Lower lobe of right lung (tissue), 2 donors: Measurements from ENCODE around the gene SLC27A5. TPM values are rescaled to one million over a fixed set of nuclear protein-coding genes. Genes with fewer than 3 reads are reported as not detected.
A peak's percentile ranks its signal among the peaks of the same experiment; 100 is the strongest.
"Not testable (repeated sequence)": the region's sequence is repeated elsewhere in the genome, so short reads cannot be mapped to it uniquely, and the experiment has no call there.

Experiments
- ATAC-seq, 2 donors: fragments of 200-7000 bp; cut with Tn5 transposase; one replicate each; pipeline ENCODE4 v1.9.1; 2020 to 2022; ENCODE audit warnings: mild to moderate bottlenecking in 2 of 2, moderate library complexity in 2 of 2
- DNase-seq: peaks from one replicate; pipeline ENCODE4 v3.0.0-alpha.2; 2020
- H3K27ac ChIP-seq: fragments of 200-600 bp; one replicate; pipeline ENCODE4 v1.8.0; 2022
- H3K27me3 ChIP-seq: fragments of 200-600 bp; one replicate; pipeline ENCODE4 v1.8.0; 2022; ENCODE audit warnings: low read depth
- H3K36me3 ChIP-seq: fragments of 200-600 bp; one replicate; pipeline ENCODE4 v1.8.0; 2022; ENCODE audit warnings: mild to moderate bottlenecking
- H3K4me1 ChIP-seq: fragments of 200-600 bp; one replicate; pipeline ENCODE4 v1.8.0; 2022
- H3K4me3 ChIP-seq: fragments of 200-600 bp; one replicate; pipeline ENCODE4 v1.8.0; 2022; ENCODE audit warnings: mild to moderate bottlenecking
- H3K9me3 ChIP-seq: fragments of 200-600 bp; one replicate; pipeline ENCODE4 v1.8.0; 2022
- intact Hi-C: fragments of 100-400 bp; cut with DNase I; formaldehyde crosslinking; loops from one replicate; pipeline ENCODE4 v1.11.0; 2022
- total RNA-seq: library from RNA; stranded (reverse); fragmentation: NEBNext Ultra II Directional; extraction: Animal tissue kit (Norgen Biotek cat#: 25700); gene quantifications from one replicate; pipeline ENCODE4 v1.2.1, GENCODE V29; 2021
- TF ChIP-seq, protein P1 (sequence below): fragments of 200-600 bp; IDR thresholded peaks from one replicate; pipeline ENCODE4 v1.8.0; 2022; ENCODE audit warnings: antibody characterized with exemption, mild to moderate bottlenecking
- donor health status: DM: no; HTN: yes; CAD: no; lungs with severe emphysema.

SLC27A5 gene
- total RNA-seq, 1 donor from 2014 or later: 6.6 TPM

DNA sequence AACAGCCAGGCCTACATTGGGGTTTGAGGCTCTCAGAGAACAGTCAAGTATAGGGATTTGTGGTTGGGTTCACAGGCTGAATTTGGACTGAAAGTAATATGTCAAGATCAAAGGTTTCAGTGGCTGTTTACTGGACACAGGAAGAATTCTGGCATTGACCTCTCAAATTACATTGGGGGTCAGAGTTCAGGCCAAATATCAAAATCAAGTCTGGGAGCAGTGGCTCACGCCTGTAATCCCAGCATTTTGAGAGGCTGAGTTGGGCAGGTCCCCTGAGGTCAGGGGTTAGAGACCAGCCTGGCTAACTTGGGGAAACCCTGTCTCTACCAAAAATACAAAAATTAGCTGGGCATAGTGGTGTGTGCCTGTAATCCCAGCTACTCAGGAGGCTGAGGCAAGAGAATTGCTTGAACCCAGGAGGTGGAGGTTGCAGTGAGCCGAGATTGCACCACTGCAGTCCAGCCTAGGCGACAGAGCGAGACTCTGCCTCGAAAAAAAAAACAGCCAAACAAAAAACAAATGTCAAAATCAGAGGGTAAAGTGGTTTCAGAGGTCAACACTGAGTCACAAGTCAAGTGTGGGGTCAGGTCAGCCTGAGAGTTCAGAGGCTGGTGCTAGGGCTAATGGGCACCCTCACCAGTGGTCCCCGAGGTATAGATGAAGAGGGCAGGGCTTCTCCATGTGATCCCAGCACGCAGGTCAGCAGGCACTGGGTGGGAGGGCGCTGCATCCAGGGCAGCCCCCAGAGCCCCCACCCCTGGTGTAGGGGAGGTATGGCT, 1.5 kb downstream of the SLC27A5 start:
- ATAC-seq (no peak), DNase-seq (no peak)
- Histone ChIP-seq H3K27ac (no peak overlapping the region), H3K9me3 (peaks cover 7% of the 10 kb centered on the region), H3K4me1 (peaks cover 15% of the 10 kb centered on the region), H3K36me3 (no peaks in the 10 kb centered on the region), H3K4me3 (no peak overlapping the region), H3K27me3 (no peaks in the 10 kb centered on the region)
- TF ChIP-seq, protein P1, sequence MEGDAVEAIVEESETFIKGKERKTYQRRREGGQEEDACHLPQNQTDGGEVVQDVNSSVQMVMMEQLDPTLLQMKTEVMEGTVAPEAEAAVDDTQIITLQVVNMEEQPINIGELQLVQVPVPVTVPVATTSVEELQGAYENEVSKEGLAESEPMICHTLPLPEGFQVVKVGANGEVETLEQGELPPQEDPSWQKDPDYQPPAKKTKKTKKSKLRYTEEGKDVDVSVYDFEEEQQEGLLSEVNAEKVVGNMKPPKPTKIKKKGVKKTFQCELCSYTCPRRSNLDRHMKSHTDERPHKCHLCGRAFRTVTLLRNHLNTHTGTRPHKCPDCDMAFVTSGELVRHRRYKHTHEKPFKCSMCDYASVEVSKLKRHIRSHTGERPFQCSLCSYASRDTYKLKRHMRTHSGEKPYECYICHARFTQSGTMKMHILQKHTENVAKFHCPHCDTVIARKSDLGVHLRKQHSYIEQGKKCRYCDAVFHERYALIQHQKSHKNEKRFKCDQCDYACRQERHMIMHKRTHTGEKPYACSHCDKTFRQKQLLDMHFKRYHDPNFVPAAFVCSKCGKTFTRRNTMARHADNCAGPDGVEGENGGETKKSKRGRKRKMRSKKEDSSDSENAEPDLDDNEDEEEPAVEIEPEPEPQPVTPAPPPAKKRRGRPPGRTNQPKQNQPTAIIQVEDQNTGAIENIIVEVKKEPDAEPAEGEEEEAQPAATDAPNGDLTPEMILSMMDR: no peak
- intact Hi-C loops: no loop called here

DNA sequence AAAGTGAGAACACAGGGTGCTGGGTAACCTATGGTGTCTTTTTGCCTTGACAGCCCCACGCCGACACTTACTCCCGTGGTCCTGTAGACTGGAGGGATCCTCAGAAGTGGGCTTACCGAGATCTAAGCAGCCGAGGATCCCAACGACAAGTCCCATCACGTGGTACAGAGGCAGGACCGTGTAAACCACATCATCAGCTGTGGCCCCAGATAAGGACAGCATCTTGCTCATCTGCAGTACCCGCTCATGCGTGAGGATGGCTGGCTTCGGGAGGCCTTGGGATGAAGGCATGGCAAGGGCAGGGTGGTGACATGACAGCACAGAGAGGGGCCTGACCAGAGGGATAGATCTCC, 2.1 kb downstream of the SLC27A5 start:
- Histone ChIP-seq H3K36me3 (no peaks in the 10 kb centered on the region), H3K4me3 (no peak overlapping the region), H3K27me3 (no peaks in the 10 kb centered on the region), H3K27ac (no peak overlapping the region), H3K4me1 (peaks cover 14% of the 10 kb centered on the region), H3K9me3 (peaks cover 7% of the 10 kb centered on the region)
- intact Hi-C loops: no loop called here
- ATAC-seq: no peak
- no peak for DNase-seq
- TF ChIP-seq, protein P1: no peak

DNA sequence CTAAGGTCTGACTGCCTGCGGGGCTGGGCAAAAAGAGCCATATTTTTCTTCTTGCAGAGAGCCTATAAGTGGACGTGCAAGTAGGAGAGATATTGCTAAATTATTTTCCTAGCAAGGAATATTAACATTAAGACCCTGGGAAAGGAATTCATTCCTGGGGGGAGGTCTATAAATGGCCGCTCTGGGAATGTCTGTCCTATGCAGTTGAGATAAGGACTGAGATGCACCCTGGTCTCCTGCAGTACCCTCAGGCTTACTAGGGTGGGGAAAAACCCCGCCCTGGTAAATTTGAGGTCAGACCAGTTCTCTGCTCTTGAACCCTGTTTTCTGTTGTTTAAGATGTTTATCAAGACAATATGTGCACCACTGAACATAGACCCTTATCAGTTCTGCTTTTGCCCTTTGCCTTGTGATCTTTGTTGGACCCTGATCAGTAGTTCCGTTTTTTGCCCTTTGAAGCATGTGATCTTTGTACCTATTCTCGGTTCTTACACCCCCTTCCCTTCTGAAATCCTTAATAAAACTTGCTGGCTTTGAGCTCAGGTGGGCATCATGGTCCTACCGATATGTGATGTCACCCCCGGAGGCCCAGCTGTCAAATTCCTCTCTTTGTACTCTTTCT, 4.1 kb downstream of the SLC27A5 start:
- ATAC-seq, H3K27me3 ChIP-seq, H3K27ac ChIP-seq, H3K36me3 ChIP-seq, H3K4me1 ChIP-seq, H3K9me3 ChIP-seq, DNase-seq, H3K4me3 ChIP-seq, intact Hi-C loops: not testable (repeated sequence)

DNA sequence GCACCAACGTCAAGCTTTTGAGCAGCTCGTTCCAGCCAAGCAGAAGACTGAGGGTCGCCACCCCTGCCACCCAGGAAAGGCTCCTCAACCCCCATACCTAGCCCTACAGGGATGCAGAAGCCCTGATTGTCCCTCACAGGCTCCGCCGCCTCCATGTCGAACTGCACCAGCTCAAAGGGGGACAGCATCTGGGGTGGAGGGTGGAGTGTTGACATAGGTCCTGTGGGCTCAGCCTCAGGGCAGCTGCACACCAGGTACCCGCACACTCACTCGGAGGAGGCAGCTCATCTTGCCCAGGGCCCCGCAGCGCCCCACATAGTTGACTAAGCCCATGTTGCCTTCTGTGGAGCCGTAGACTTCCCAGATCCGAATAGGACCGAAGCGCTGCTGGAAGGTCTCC, 11.6 kb downstream of the SLC27A5 start:
- DNase-seq: no peak
- H3K4me3 ChIP-seq: peak overlapping the region; percentile 65
- no peaks in the 10 kb centered on the region for H3K27me3 ChIP-seq
- peaks cover 21% of the 10 kb centered on the region for H3K4me1 ChIP-seq
- intact Hi-C loops: no loop called here
- H3K9me3 ChIP-seq: no peaks in the 10 kb centered on the region
- ATAC-seq: no peak
- H3K27ac ChIP-seq: peak overlapping the region; percentile 85
- H3K36me3 ChIP-seq: no peaks in the 10 kb centered on the region
- TF ChIP-seq, protein P1: no peak

DNA sequence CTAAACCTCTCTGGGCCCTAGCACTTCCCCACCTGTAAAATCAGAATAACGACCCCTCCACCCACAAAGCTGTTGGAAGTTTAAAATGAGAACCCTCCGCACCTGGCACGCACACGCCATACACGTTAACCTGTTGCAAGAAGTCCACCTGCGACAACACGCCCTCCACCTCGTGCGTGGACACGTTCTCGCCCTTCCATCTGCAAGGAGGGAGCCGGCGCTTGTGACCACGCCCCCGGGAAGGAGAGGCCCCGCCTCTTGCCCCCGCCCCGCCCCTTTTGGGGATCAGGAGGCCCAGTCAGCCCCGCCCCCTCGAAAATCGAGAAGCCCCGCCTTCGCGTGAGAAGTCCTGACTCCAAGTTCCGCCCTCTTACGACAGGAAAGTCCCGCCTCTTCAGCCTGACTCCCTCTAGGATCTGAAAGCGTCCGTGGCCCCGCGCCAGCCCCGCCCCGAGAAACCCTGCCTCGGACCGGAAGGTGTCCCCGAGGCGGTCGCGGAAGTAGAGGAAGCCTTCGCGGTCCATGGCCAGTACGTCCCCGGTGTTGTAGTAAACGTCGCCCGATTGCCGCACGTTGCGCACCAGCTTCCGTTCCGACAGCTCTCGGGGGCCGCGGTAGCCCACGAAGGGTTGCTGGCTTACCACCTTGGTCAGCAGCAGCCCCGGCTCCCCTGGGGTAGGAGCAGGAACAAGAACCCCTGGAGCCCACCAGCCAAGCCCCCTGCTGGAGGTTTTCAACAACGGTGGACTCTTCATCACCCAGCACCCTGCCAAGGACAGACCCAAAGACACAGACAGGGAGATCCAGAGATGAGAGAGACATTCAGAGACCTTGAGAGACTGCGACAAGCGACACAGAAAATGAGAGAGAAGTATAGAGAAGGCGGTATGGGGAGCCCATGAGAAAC, 12.5 kb downstream of the SLC27A5 start:
- TF ChIP-seq, protein P1: no peak
- peaks cover 21% of the 10 kb centered on the region for H3K4me1 ChIP-seq
- ATAC-seq: peak; percentile 98
- intact Hi-C loops: no loop called here
- peak overlapping the region; percentile 85 for H3K27ac ChIP-seq
- H3K27me3 ChIP-seq: no peaks in the 10 kb centered on the region
- H3K9me3 ChIP-seq: no peaks in the 10 kb centered on the region
- peak overlapping the region; percentile 65 for H3K4me3 ChIP-seq
- H3K36me3 ChIP-seq: no peaks in the 10 kb centered on the region
- peak; percentile 100 for DNase-seq
